ENCODE measurements around the gene PTGFRN. TPM values are rescaled to one million over a fixed set of nuclear protein-coding genes. Genes with fewer than 3 reads are reported as not detected.
A peak's percentile ranks its signal among the peaks of the same experiment; 100 is the strongest.

The PTGFRN gene
- total and polyA plus RNA-seq, 2 of the 8 experiments (the other 6 are each of a cell fraction or from before 2014, with no cell fraction given): 13.0 to 32.6 TPM

DNA sequence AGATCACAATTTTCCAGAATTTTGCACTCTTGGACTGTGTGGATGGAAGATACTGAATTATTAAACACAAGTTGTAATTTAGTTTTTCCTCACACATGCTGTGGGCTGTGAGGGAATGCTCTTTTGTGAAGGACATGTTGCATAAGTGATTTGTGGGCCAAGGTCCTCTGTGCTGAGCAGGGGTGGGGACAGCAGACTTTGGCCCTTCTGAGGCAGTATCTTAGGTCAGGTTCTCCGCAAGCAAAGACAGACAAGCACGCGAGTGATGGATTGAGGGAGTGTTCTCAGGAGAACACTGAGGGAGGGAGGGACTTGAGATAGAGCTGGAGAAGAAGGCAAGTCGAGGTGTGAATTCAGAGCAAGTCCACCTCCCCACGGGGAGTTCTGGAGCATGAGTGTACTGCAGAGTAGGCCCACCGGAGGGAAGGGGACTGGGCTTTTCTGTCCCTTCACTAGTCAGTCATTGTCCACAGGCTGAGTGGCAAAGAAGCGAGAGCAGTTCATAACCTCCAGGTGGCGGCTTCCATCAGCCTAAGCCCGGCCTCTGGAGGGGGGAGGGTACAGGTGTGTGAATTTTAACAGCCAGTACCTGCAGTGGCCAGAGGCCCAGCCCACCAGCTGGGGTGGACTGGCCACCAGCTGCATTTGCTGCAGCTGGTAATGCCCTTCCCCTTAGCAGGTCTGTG lies 72.7 kb downstream of the PTGFRN start:
- FAIRE-seq: no peak
- Histone ChIP-seq H3K79me1 (ENCODE audit: low read depth, low read length) (no peaks in the 10 kb centered on the region), H3K9me3 (ENCODE audit: insufficient read depth in 2 of 2, low read depth in 1 of 2, low read length in 1 of 2) (no peaks in the 10 kb centered on the region), H3K23me2 (ENCODE audit: low read depth, low read length) (no peaks in the 10 kb centered on the region), H2BK120ac (replicated peaks; ENCODE audit: low read depth, low read length) (no peak overlapping the region), H3K14ac (ENCODE audit: insufficient read length) (no peak overlapping the region), H3K4me3 (ENCODE audit: extremely low read depth in 1 of 4, insufficient read depth in 2 of 4, low read depth in 3 of 4, low read length in 4 of 4) (no peak overlapping the region), H4K5ac (ENCODE audit: insufficient read length, low read depth, low read length) (no peak overlapping the region), H3K9ac (replicated peaks in 1 of 4; ENCODE audit: extremely low read depth in 1 of 4, low read depth in 3 of 4, low read length in 3 of 4) (no peak overlapping the region), H3K27me3 (replicated peaks in 1 of 4; ENCODE audit: control insufficient read depth in 3 of 4, extremely low read depth in 1 of 4, insufficient read depth in 3 of 4, low read length in 3 of 4) (no peaks in the 10 kb centered on the region), H4K8ac (ENCODE audit: extremely low read depth, insufficient read depth, low read length) (no peak overlapping the region), H3K23ac (ENCODE audit: insufficient read length) (no peak overlapping the region), H3K36me3 (ENCODE audit: control insufficient read depth in 2 of 4, insufficient read depth in 4 of 4, low read length in 3 of 4) (peaks cover 0 to 4% (median under 1%) of the 10 kb centered on the region in 4 experiments; a peak in 2 of 8 replicates), H2BK20ac (ENCODE audit: low read length) (no peak overlapping the region), H4K91ac (replicated peaks; ENCODE audit: insufficient read length, low read length) (no peak overlapping the region), H2BK12ac (ENCODE audit: low read depth, low read length) (no peak overlapping the region), H3K4me1 (replicated peaks in 1 of 4; ENCODE audit: control insufficient read depth in 3 of 4, insufficient read depth in 4 of 4, low read length in 3 of 4) (peaks cover 0 to 8% (median 3%) of the 10 kb centered on the region in 4 experiments; a peak in 3 of 7 replicates), H3K27ac (ENCODE audit: low read depth, low read length) (no peak overlapping the region), H3K56ac (replicated peaks; ENCODE audit: insufficient read length, low read depth, low read length) (no peak overlapping the region), H3K4ac (replicated peaks; ENCODE audit: insufficient read length, low read depth, low read length) (no peak overlapping the region), H3K79me2 (ENCODE audit: control insufficient read depth in 1 of 2, insufficient read depth in 2 of 2, low read length in 2 of 2) (no peaks in the 10 kb centered on the region), H2BK15ac (ENCODE audit: low read length) (no peak overlapping the region), H3K18ac (ENCODE audit: extremely low read depth, low read length) (no peak overlapping the region; the same call in 1 of the 2 replicates), H2BK5ac (ENCODE audit: low read depth, low read length) (no peak overlapping the region; the same call in 1 of the 2 replicates), H3K4me2 (ENCODE audit: insufficient read depth in 1 of 2, low read depth in 2 of 2, low read length in 2 of 2) (no peak overlapping the region), H2AFZ (ENCODE audit: low read length) (no peak overlapping the region), H2AK5ac (ENCODE audit: low read depth, low read length) (peak overlapping the region; percentile 86; the same call in 1 of the 2 replicates), H4K20me1 (replicated peaks in 1 of 2; ENCODE audit: control insufficient read depth in 1 of 2, insufficient read depth in 2 of 2, low read length in 2 of 2) (peaks cover 0 to 1% of the 10 kb centered on the region in 2 experiments)
- ChIA-PET POLR2A (ENCODE audit: partially characterized antibody) (no interaction called here), CTCF (ENCODE audit: partially characterized antibody) (interaction anchor here (0.7 to 2.5 kb wide), 11 partner anchors 11 to 245 kb away, joined by 3 to 8 read pairs (median 3); partner anchors contain the start of gene CD101)
- 85% methylated on average over 9 of the region's 9 CpGs; no CpG with 5 or more reads in 1 of the 2 experiments for WGBS, 2 experiments (ENCODE audit: extremely low coverage in 1 of 2, insufficient coverage in 1 of 2, insufficient read length in 1 of 2, insufficient replicate concordance in 2 of 2, low coverage in 1 of 2, low lambda C conversion rate in 2 of 2, missing lambda C conversion rate in 1 of 2)
- DNase-seq (ENCODE audit: low read depth in 1 of 2, low spot score in 2 of 2): peak; percentile 17 to 58
- TF ChIP-seq RBBP5 (IDR thresholded peaks at IDR 0.05; ENCODE audit: borderline replicate concordance, low read depth, low read length) (no peak), SRF (IDR thresholded peaks at IDR 0.05; ENCODE audit: low read depth, low read length) (no peak), BACH1 (IDR thresholded peaks at IDR 0.05; ENCODE audit: low read length) (no peak), FOSL1 (IDR thresholded peaks at IDR 0.05; ENCODE audit: insufficient read depth, low read depth, low read length) (no peak), TCF12 (IDR thresholded peaks at IDR 0.05; ENCODE audit: low read depth, low read length) (peak; percentile 53; the same call in 1 of the 2 replicates)

Data from H1 (cell line).